NT2/D1 (cell line): Measurements from ENCODE around the gene DDX17.

Source experiments
- SUZ12 ChIP-seq: IDR thresholded peaks from 2 replicates; pipeline ENCODE4 v1.6.1; 2011; ENCODE audit not compliant: insufficient read length, insufficient read depth; ENCODE audit errors: extremely low read depth
- ZNF274 ChIP-seq: IDR thresholded peaks from 2 replicates; pipeline ENCODE4 v1.6.1; 2011; ENCODE audit warnings: mild to moderate bottlenecking, low read depth, low read length

GRCh38 chr22:38441620-38442287 lies 64.4 kb downstream of the DDX17 start:
- TF ChIP-seq ZNF274: no peak
- TF ChIP-seq SUZ12: no peak
